DMS153 treated with DMSO at 0.1 percent for 48 hours (cell line): ENCODE data around the gene TXNRD3.
"Not testable (repeated sequence)": the region's sequence is repeated elsewhere in the genome, so short reads cannot be mapped to it uniquely, and the experiment has no call there.

Experiments
- DNase-seq: peaks from one replicate; lab custom pipeline; 2025; ENCODE audit not compliant: unreplicated experiment; lab: John Stamatoyannopoulos, UW

TXNRD3 gene

DNA sequence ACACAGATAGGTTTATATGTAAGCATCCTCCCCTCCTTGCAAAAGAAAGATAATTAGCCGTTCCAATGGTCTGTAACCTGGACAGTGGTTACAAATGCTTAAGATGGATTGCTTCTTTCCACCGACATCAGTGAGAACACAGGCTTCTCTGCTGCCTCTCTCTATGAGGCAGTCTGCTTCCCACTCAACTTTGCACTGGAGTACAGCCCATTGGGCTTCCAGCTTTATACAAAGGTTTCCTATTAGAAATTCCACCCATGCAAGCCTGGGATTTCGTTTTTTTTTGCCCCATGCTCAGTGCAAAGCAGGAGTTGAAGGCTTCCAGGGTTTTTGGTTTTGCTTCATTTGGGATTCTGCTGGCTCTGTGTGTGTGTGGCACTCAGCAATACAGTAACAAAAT is 48.9 kb downstream of the TXNRD3 start:
- no peak for DNase-seq

DNA sequence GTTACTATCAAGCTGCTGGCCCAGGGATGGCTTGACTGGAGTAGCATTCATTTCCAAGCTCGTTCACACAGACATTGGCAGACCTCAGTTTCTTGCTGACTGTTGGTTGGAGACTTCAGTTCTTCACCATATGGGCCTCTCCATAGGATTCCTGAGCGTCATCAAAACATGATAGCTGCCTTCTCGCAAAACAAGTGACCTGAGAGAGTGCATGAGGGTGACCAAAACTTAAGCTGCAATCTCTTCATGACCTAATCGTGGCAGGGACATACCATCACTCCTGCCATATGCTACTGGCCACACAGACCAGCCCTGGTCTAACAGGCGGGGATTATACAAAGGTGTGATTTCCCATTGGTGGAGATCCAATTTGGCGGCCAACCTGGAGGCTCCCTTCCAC is 50.2 kb downstream of the TXNRD3 start:
- DNase-seq = no peak

DNA sequence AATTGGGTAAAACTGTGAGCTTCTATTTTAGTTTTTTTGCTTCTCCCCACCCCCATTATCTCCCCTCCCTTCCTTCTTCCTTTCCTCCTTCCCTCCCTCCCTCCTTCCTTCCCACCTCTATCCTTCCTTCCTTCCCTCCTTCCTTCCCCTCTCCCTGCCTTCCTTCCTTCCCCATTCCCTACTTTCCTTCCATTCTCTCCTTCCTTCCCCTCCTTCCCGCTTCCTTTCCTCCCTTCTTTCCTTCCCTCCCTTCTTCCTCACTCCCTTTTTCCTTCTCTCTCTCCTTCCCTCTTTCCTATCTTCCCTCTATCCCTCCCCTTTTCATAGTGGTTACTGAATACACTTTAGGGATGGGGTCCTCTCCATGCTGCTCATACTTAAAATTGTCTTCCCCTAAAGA is 55.8 kb downstream of the TXNRD3 start:
- no peak for DNase-seq

- not testable (repeated sequence) for DNase-seq
These were observed 59.4 kb downstream of the TXNRD3 start for GRCh38 chr3:126595479-126595878.

DNA sequence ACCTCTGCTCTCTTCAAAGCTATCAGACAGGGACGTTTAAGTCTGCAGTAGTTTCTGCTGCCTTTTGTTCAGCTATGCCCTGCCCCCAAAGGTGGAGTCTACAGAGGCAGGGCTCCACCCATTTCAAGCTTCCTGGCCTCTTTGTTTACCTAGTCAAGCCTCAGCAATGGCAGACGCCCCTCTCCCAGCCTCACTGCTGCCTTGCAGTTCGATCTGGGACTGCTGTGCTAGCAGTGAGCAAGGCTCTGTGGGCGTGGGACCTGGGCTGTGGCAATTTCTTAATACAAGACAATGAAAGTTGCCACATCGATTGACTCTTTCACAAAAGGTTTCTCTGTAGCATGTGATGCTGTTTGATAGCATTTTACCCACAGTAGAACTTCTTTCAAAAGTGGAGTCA is 63.4 kb downstream of the TXNRD3 start:
- DNase-seq = not testable (repeated sequence)

- DNase-seq = no peak
These were observed 72.6 kb downstream of the TXNRD3 start for GRCh38 chr3:126582311-126582710.

- DNase-seq = no peak
These were observed 73.4 kb downstream of the TXNRD3 start for GRCh38 chr3:126581569-126581968.

DNA sequence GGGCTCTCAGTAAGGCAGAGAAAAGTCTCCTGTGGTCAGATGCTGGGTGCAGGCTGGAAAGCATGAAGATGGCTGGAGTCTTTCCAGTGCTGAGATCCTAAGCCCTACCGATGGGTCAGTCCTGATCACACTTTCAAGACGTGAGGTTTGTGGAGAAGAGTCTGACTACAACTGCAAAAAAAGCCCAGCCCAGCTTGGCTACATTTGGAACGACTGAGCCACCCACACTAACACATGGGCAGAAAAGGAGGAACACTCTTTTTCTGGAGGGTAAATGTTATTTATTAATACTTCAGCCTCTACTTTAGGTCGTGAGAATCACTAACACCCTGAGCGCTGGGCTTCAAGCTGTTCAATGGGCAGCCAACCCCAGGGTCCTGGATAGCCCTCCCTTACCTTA is 74.2 kb downstream of the TXNRD3 start:
- no peak for DNase-seq

GRCh38 chr3:126578702-126579101 is 76.2 kb downstream of the TXNRD3 start:
- DNase-seq = no peak

- DNase-seq = no peak
These were observed 77.7 kb downstream of the TXNRD3 start for GRCh38 chr3:126577261-126577660.

DNA sequence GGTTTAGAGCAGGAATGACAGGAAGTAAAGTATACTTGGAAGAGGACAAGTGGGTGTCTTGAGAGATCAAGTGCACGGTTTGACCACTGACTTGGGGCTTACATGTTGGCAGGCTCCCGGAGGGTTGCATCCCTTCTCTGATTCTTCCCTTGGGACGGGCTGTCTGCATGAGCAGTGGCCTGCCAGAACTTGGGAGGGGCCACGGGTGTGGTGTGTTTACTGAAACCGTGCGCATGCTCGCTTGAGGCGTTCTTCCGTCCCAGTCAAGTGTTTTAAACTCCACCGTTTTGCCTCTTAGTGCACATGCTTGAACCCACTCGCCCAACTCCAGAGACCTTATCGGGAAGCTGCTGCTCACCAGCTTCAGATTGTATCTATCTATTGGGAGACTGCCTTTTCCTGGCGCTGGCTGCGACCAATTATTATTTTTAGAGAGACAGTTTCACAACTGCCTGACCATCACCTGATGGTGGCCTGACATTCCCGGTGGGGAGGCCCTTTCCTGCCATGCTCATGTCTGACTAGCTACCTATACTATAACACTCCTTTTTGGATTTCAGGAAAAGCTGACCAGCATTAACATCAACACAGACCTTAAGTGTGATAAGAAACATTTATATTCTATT is 81.3 kb downstream of the TXNRD3 start:
- DNase-seq = peak; percentile 19

- DNase-seq = no peak
These were observed 83.8 kb downstream of the TXNRD3 start for GRCh38 chr3:126571078-126571477.

DNA sequence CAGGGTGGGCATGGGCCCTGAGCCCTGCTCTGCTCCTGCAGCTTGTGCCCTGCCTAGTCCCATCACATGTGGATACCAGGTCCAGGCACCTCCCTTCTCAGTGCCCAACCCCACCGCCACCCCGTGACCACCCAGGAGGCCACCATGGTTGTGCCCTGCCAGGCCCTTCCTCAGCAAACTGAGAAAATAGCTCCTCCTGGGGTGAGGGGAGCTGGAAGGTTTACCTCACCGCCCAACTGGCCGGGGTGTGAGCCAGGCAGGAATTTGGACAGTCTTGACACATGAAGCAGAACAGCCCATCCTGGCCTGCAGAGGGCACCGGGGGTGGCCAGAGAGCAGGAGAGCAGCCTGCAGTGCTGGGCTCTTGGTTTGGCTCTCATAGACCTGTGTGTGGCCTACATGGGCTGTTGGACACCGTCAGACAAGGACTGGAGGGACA is 84.8 kb downstream of the TXNRD3 start:
- no peak for DNase-seq

DNA sequence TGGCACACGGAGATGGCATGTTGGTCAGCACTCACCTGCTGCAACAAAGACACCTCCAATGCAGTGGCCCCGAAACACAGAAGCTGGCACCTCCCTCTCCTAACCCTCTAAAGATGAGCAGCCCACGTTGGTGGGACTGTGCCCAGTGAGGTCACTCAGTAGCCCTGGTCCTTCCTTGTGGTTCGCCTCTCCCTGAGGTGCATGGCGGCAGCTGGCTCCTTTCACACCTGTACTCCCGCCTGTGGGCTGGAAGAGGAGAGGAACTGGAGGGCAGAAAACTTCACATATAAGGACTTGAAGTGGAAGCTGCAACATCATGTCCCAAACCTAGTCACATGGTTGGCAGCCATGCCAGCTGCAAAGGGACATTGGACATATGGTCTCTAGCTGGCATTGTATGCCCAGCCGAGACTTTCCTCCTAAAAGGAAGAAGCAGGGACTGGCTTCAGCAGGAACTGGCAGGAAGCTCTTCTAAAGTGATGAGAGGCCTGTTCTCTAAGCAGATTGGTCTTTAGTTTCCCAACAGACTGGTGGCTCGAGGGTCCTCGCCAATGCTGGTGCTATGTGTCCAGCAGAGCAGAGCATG is 85.4 kb downstream of the TXNRD3 start:
- DNase-seq = no peak

GRCh38 chr3:126568776-126569342 is 86.1 kb downstream of the TXNRD3 start:
- no peak for DNase-seq

- no peak for DNase-seq
These were observed 87.1 kb downstream of the TXNRD3 start for GRCh38 chr3:126567696-126568438.

DNA sequence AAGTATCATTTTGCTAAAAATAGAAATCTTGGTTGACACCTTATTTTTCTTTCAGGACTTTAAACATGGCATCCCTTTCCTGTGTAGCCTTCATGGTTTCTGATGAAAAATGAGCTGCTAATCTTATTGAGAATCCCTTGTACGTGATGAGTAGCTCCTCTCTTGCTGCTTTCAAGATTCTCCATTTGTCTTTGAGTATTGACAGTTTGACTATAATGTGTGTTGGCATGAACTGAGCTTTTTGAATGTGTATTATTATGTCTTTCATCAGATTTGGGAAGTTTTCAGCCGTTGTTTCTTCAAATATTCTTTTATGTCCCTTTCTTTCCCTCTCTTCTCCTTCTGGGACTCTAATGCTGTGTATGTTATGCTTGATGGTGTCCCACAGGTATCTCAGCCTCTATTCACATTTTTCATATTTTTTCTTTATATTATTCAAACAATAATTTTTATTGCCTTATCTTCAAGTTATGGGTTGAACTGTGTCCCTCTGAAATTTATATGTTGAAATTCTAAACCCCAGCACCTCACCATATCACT is 92.1 kb downstream of the TXNRD3 start:
- no peak for DNase-seq

DNA sequence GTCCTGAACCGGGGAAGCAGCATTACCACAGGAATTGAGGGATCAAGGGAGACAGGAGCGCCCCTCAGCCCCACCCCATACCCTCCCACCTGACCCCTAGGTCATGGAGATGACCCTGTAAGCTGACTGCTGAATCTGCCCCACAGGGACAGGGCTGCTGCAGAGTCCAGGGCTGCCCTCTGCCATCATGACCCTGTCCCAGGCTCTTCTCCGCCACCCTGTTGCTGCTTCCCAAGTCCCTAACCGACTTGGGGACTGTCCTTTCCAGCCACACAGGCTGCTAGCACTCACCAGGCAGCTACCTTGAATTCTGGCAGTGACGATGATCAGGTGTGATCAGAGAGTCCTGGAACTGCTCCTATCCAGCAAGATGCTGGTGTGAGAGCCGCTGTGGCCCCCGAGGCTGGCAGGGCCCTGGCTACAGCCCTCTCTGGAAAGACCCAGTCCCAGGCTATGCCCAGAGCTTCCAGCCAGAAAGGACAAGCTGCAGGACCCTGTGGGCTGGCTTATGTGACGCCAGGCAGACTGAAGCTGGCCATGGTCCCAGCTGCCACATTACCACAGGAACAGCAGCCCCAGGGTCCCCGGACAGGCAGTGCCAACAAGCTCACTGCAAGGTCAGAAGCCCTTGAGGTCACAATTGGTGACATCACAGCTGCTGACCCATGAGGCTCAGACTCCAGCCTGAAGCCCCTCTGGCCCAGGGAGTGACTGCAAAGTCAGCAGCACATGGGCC is 96.4 kb downstream of the TXNRD3 start, which contains the start of gene C3orf22:
Gene C3orf22 (minus strand): TSS at position 597 of the 736 bp plus-strand sequence. CDS start 5,542 bp downstream, outside the sequence.
- no peak for DNase-seq

DNA sequence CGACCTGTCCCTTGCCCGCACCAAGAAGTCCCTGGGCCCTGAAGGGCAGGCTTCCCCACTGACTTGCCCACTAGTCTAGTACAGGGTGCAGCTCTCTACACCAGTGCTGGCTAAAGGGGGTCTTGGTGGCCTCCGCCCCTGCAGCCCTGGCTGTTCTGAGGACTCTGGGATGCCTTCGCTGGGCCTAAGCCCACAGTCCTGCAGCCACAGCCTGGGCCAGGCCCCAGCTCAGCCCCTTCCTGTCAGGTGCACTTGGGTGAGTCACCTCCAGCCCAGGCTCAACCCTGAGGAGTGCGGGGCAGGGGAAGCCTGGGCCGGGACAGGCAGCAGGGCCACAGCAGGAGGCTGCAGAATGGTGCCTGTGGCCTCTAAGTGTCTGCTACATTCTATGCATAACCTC is 97.2 kb downstream of the TXNRD3 start:
- DNase-seq = no peak

- no peak for DNase-seq
These were observed 97.5 kb downstream of the TXNRD3 start for GRCh38 chr3:126557415-126557745.
